IPS-15b (cell line): ENCODE results near the gene GPC6.

Source experiments
- H3K27me3 ChIP-seq: one replicate; pipeline ENCODE4 v1.6.1; 2013; ENCODE audit warnings: low read length; ENCODE audit not compliant: control insufficient read depth, insufficient read depth
- H3K36me3 ChIP-seq: one replicate; pipeline ENCODE4 v1.6.1; 2013; ENCODE audit warnings: low read length; ENCODE audit not compliant: control insufficient read depth, insufficient read depth
- H3K4me1 ChIP-seq: one replicate; pipeline ENCODE4 v1.6.1; 2013; ENCODE audit warnings: mild to moderate bottlenecking, low read length; ENCODE audit not compliant: control insufficient read depth, insufficient read depth
- H3K4me3 ChIP-seq: one replicate; pipeline ENCODE4 v1.5.1; 2013; ENCODE audit warnings: low read depth, low read length
- H3K9ac ChIP-seq: one replicate; pipeline ENCODE4 v1.6.1; 2013; ENCODE audit warnings: low read depth, mild to moderate bottlenecking, low read length
- H3K9me3 ChIP-seq: one replicate; pipeline ENCODE4 v1.6.1; 2013; ENCODE audit warnings: mild to moderate bottlenecking, low read length; ENCODE audit not compliant: control insufficient read depth, insufficient read depth

The GPC6 gene

DNA sequence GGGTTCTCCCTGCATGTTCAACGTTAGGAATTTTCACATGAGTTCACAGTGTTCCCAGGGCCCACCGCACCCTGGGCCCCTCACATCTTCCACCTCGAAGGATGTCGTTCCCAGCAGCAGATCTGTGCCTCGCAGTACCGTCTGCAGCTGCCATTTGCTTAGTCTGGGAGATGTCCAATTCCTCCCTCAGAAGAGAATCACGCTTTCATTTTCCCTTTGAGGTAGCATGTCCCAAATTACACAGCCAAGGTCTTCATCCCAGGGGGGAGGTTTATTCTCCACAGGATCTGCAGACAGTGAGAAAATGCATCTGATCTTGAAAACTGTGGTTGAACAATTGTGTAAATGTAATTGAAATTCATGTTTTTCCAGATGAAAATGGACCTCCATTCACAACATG lies 1102.7 kb downstream of the GPC6 start:
- no peak overlapping the region for H3K4me3 ChIP-seq
- no peaks in the 10 kb centered on the region for H3K9me3 ChIP-seq
- H3K9ac ChIP-seq: no peak overlapping the region
- H3K4me1 ChIP-seq: no peaks in the 10 kb centered on the region
- no peaks in the 10 kb centered on the region for H3K27me3 ChIP-seq
- no peaks in the 10 kb centered on the region for H3K36me3 ChIP-seq

DNA sequence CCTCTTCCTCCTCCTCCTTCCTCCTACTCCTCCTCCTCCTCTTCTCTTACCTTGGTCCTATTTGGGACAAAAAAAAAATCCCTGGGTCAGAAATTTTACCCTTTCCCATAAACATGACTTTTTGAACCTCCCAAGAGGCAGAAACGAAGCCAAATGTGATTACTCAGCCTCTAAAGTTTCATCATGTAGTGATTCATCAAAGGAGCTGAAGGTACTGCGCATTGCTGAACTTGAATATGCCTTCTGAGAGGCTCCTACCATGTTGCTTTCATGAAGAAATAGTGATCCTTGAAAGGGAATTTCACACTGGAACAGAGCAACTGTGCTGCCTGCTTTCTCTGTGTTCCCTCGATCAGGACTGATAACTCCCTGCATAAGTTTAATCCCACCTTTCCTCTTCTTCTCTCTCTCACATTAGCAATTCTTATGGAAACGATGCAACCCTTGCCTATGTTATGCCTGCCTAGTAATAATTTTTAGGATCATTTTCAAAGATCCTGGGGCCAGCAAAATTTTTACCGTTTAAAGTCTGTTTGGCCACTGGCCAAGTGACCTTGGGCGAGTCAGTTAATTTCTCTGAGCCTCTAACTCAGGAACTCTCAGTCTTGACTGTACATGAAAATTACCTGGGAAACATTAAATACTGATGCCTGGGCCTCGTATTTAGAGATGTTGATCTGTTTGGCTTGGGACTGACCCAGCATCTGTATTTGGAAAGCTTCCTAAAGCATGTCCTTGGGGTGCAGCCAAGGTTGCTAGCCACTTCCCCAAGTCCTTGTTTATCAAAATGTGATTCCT lies 1103.3 kb downstream of the GPC6 start:
- Histone ChIP-seq H3K9ac (no peak overlapping the region), H3K9me3 (no peaks in the 10 kb centered on the region), H3K36me3 (no peaks in the 10 kb centered on the region), H3K4me1 (no peaks in the 10 kb centered on the region), H3K27me3 (no peaks in the 10 kb centered on the region), H3K4me3 (no peak overlapping the region)

GRCh38 chr13:94330552-94331071 lies 1104.0 kb downstream of the GPC6 start:
- Histone ChIP-seq H3K27me3 (no peaks in the 10 kb centered on the region), H3K4me1 (no peaks in the 10 kb centered on the region), H3K9ac (no peak overlapping the region), H3K4me3 (no peak overlapping the region), H3K9me3 (no peaks in the 10 kb centered on the region), H3K36me3 (no peaks in the 10 kb centered on the region)

GRCh38 chr13:94331281-94331680 lies 1104.7 kb downstream of the GPC6 start:
- H3K9me3 ChIP-seq: no peaks in the 10 kb centered on the region
- no peaks in the 10 kb centered on the region for H3K4me1 ChIP-seq
- no peaks in the 10 kb centered on the region for H3K27me3 ChIP-seq
- H3K4me3 ChIP-seq: no peak overlapping the region
- H3K36me3 ChIP-seq: no peaks in the 10 kb centered on the region
- H3K9ac ChIP-seq: no peak overlapping the region

DNA sequence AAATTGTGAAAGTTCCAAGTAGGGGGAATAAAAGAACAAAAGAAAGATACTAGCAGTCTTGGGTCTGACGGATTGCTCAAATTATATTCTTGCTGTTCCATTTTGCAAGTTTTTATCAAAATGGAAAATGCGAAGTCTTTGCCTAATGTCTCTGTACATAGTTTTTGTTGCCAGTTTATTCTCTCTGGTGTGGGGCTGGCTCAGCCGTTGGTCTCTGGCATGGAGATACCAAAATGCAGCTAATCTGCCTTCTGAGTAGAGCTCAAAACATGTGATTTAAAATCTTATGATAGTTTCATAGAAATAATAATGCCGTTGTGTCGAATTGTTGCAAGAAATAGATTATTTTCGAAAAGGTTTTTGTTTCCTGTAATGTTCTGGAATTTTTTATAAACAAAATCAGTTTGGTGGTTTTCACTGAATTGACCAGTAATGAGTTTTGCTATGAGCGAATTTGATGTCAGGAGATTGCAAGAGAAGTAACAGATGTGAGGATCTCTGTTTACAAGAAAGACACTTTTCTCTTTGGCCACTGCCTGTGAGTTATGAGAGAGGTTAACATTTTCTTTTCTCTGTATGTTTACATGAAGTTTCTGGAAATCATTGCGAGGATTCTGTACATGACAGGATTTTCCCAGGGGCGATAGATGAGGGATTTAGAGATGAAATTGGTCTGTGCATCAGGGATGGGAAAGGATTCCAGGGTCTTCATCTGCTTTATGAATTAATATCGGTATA lies 1105.9 kb downstream of the GPC6 start:
- Histone ChIP-seq H3K27me3 (no peaks in the 10 kb centered on the region), H3K9me3 (no peaks in the 10 kb centered on the region), H3K9ac (no peak overlapping the region), H3K4me1 (no peaks in the 10 kb centered on the region), H3K36me3 (no peaks in the 10 kb centered on the region), H3K4me3 (no peak overlapping the region)

GRCh38 chr13:94333131-94333820 lies 1106.7 kb downstream of the GPC6 start:
- no peak overlapping the region for H3K9ac ChIP-seq
- no peaks in the 10 kb centered on the region for H3K36me3 ChIP-seq
- no peaks in the 10 kb centered on the region for H3K4me1 ChIP-seq
- H3K4me3 ChIP-seq: no peak overlapping the region
- no peaks in the 10 kb centered on the region for H3K27me3 ChIP-seq
- no peaks in the 10 kb centered on the region for H3K9me3 ChIP-seq

- Histone ChIP-seq H3K36me3 (no peaks in the 10 kb centered on the region), H3K9ac (no peak overlapping the region), H3K9me3 (no peaks in the 10 kb centered on the region), H3K27me3 (no peaks in the 10 kb centered on the region), H3K4me3 (no peak overlapping the region), H3K4me1 (no peaks in the 10 kb centered on the region)
These were observed 1109.3 kb downstream of the GPC6 start for GRCh38 chr13:94335761-94336526.

DNA sequence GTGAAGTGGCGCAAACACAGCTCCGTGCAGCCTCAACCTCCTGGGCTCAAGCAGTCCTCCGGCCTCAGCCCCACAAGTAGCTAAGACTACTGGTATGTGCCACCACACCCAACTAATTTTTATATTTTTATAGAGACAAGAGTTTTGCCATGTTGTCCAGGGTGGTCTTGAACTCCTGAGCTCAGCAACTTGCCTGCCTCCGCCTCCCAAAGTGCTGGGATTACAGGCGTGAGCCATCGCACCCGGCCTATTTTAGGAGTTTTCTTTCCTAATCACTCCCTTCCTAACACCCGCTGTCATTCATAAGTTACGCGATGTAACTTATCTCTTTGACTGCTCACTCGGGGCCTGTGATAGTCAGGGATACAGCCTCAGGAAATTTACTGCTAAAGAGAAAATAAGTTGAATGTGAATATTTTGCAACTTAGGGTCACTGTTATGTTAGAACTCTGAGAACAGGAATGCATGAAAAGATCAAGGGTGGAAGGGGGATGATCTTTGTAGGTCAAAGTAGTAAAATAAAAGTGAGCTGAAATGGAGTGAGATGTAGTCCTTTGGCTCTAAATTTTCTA lies 1112.6 kb downstream of the GPC6 start:
- H3K27me3 ChIP-seq: no peaks in the 10 kb centered on the region
- H3K9ac ChIP-seq: no peak overlapping the region
- H3K9me3 ChIP-seq: no peaks in the 10 kb centered on the region
- H3K4me3 ChIP-seq: no peak overlapping the region
- H3K36me3 ChIP-seq: no peaks in the 10 kb centered on the region
- peaks cover 3% of the 10 kb centered on the region for H3K4me1 ChIP-seq

DNA sequence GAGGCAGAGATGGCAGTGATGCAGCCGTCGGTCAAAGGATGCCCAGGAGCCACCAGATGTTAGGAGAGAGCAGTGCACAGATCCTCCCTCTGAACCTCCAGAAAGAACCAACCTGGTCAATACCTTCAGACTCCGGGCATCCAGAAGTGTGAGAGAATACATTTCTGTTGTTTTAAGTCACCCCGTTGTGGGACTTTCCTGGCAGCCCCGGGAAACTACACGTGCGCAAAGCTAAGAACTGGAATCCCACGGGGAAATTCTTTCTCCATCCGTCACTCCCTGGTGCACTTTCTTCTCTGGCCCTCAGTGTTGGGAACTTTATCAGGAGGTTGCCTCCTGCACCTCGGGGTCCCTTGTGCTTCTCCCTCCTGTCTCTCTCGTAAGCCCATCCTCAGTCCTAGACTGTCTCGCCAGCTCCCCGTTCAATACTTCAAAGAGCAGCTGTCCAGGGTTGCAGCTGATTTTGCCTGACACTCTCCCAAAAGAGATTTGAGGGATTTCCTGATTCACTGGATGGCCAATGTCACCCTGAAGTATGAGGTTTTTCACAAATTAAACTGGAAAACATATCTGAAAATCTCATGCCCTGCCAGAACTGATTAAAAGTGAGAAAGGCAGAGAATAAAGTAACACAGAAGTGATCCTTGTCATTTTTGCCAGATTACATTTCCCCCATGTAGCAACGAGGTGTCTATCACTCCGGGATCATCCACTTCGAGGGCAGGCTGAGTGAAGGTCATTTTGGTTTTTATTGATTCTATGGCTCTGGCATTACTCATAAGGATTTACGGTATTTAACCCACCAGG lies 1116.0 kb downstream of the GPC6 start:
- Histone ChIP-seq H3K4me1 (peaks cover 10% of the 10 kb centered on the region), H3K9ac (no peak overlapping the region), H3K9me3 (no peaks in the 10 kb centered on the region), H3K36me3 (no peaks in the 10 kb centered on the region), H3K4me3 (no peak overlapping the region), H3K27me3 (no peaks in the 10 kb centered on the region)

DNA sequence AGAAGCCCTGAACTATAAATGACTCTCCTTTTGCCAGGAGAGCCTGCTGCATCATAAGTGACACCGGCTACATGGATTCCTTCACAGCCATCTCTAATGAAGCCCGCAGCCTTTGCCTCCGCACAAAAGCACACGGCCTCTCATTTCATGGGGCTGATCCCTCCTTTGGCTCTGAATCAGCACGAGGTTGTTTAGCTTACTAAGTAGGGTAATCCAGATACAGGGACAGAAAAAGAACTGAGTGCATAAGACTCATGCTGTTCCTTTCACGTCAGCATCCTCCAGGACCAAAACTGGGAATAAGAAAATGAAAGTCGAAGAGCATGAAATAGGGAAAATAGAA lies 1116.6 kb downstream of the GPC6 start:
- peaks cover 10% of the 10 kb centered on the region for H3K4me1 ChIP-seq
- H3K9me3 ChIP-seq: no peaks in the 10 kb centered on the region
- H3K9ac ChIP-seq: no peak overlapping the region
- no peak overlapping the region for H3K4me3 ChIP-seq
- no peaks in the 10 kb centered on the region for H3K36me3 ChIP-seq
- no peaks in the 10 kb centered on the region for H3K27me3 ChIP-seq
